Lung (tissue), 12 donors: ENCODE data around the gene ACSS3. TPM values are rescaled to one million over a fixed set of nuclear protein-coding genes. Genes with fewer than 3 reads are reported as not detected.
"Not testable (repeated sequence)": the region's sequence is repeated elsewhere in the genome, so short reads cannot be mapped to it uniquely, and the experiment has no call there.

ENCODE experiments used
- ATAC-seq: fragments of 200-7000 bp; cut with Tn5 transposase; one replicate; pipeline ENCODE4 v1.9.1; 2020; ENCODE audit warnings: moderate number of reproducible peaks; ENCODE audit not compliant: insufficient read depth, low FRiP score
- DNase-seq, 3 donors: peaks; one replicate each; pipeline ENCODE4 v3.0.0-alpha.2; 2013 to 2017
- H3K27ac ChIP-seq, 2 donors: one replicate each; pipeline ENCODE4 v1.5.1; 2013; ENCODE audit warnings: mild to moderate bottlenecking in 2 of 2, moderate library complexity in 2 of 2, control low read depth in 1 of 2, inconsistent platforms in 1 of 2, low read depth in 1 of 2, low read length in 1 of 2
- H3K27me3 ChIP-seq, 3 donors: one replicate each; pipeline ENCODE4 v1.5.1; 2013; ENCODE audit warnings: low read length in 2 of 3; ENCODE audit not compliant: control insufficient read depth in 3 of 3, insufficient read depth in 3 of 3
- H3K36me3 ChIP-seq, 4 donors: one replicate each; pipeline ENCODE4 v1.5.1; 2013; ENCODE audit warnings: low read length in 4 of 4, mild to moderate bottlenecking in 1 of 4, moderate library complexity in 1 of 4; ENCODE audit not compliant: control insufficient read depth in 4 of 4, insufficient read depth in 4 of 4
- H3K4me1 ChIP-seq, 5 donors: one replicate each; pipeline ENCODE4 v1.5.1; 2013; ENCODE audit warnings: low read length in 5 of 5, mild to moderate bottlenecking in 2 of 5, moderate library complexity in 1 of 5; ENCODE audit not compliant: control insufficient read depth in 5 of 5, insufficient read depth in 5 of 5
- H3K4me3 ChIP-seq: one replicate; pipeline ENCODE4 v1.5.1; 2013; ENCODE audit warnings: mild to moderate bottlenecking, control low read depth, moderate library complexity
- H3K9ac ChIP-seq, 2 donors: one replicate each; pipeline ENCODE4 v1.5.1; 2013; ENCODE audit warnings: low read length in 2 of 2, control low read depth in 1 of 2; ENCODE audit not compliant: insufficient read depth in 1 of 2
- H3K9me3 ChIP-seq, 4 donors: one replicate each; pipeline ENCODE4 v1.5.1; 2013; ENCODE audit warnings: low read length in 3 of 4, mild to moderate bottlenecking in 1 of 4, moderate library complexity in 1 of 4; ENCODE audit not compliant: control insufficient read depth in 4 of 4, insufficient read depth in 3 of 4
- WGBS, 2 donors: extraction: QIAGEN DNeasy Blood & Tissue Kit; methylation state at CpG; one replicate each; pipeline ENCODE4 v1.1.7; 2013; 5-methylcytosine and 5-hydroxymethylcytosine counted together
- polyA plus RNA-seq, 2 donors: library from polyadenylated mRNA; stranded (reverse); fragments of 200-250 nt; gene quantifications; one replicate each; pipeline ENCODE4 v1.2.1, GENCODE V29; 2013
- total RNA-seq, 2 donors: library from RNA; depleted of rRNA in 1 of 2; stranded (reverse); fragments of >200 nt in 1 of 2; gene quantifications; one replicate each; pipeline ENCODE4 v1.2.1, GENCODE V29; 2014 to 2021
- TF ChIP-seq, protein P1 (sequence below): IDR thresholded peaks from 2 replicates; pipeline ENCODE4 v1.5.1; 2012; ENCODE audit warnings: mild to moderate bottlenecking; ENCODE audit errors: control extremely low read depth, extremely low read depth
- donor health status: control.
- donor health status: control.
- donor health status: Bipolar disorder and iron deficiency.
- donor health status: healthy.
- donor health status: DM: yes; HTN: yes; CAD: no.

Gene ACSS3
- total and polyA plus RNA-seq, 4 donors: 5.3 to 85.5 (median 15.8) TPM

GRCh38 chr12:81043979-81044740, 33.7 kb upstream of the ACSS3 start:
- no peaks in the 10 kb centered on the region for H3K36me3 ChIP-seq
- no peak overlapping the region for H3K27ac ChIP-seq
- H3K9me3 ChIP-seq: no peaks in the 10 kb centered on the region
- H3K27me3 ChIP-seq: no peaks in the 10 kb centered on the region
- 89 to 92% methylated on average over 1 of the region's 1 CpG for WGBS, 2 donors
- no peak for ATAC-seq
- DNase-seq: no peak
- no peak overlapping the region for H3K9ac ChIP-seq
- H3K4me1 ChIP-seq: no peaks in the 10 kb centered on the region
- H3K4me3 ChIP-seq: no peak overlapping the region
- TF ChIP-seq, protein P1, sequence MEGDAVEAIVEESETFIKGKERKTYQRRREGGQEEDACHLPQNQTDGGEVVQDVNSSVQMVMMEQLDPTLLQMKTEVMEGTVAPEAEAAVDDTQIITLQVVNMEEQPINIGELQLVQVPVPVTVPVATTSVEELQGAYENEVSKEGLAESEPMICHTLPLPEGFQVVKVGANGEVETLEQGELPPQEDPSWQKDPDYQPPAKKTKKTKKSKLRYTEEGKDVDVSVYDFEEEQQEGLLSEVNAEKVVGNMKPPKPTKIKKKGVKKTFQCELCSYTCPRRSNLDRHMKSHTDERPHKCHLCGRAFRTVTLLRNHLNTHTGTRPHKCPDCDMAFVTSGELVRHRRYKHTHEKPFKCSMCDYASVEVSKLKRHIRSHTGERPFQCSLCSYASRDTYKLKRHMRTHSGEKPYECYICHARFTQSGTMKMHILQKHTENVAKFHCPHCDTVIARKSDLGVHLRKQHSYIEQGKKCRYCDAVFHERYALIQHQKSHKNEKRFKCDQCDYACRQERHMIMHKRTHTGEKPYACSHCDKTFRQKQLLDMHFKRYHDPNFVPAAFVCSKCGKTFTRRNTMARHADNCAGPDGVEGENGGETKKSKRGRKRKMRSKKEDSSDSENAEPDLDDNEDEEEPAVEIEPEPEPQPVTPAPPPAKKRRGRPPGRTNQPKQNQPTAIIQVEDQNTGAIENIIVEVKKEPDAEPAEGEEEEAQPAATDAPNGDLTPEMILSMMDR: no peak

GRCh38 chr12:81064971-81065370, 12.9 kb upstream of the ACSS3 start:
- H3K9ac ChIP-seq, DNase-seq, ATAC-seq, H3K27ac ChIP-seq, H3K4me1 ChIP-seq, H3K27me3 ChIP-seq, H3K4me3 ChIP-seq, H3K9me3 ChIP-seq, H3K36me3 ChIP-seq: not testable (repeated sequence)
- WGBS, 2 donors: 88 to 94% methylated on average over 11 of the region's 11 CpGs

GRCh38 chr12:81070846-81071245, 7.0 kb upstream of the ACSS3 start:
- TF ChIP-seq, protein P1: no peak
- Histone ChIP-seq H3K4me3 (no peak overlapping the region), H3K36me3 (no peaks in the 10 kb centered on the region), H3K27ac (no peak overlapping the region), H3K4me1 (no peaks in the 10 kb centered on the region), H3K9me3 (no peaks in the 10 kb centered on the region), H3K27me3 (no peaks in the 10 kb centered on the region), H3K9ac (no peak overlapping the region)
- DNase-seq: no peak
- no peak for ATAC-seq

- H3K27ac ChIP-seq: no peak overlapping the region
- H3K27me3 ChIP-seq: no peaks in the 10 kb centered on the region
- no peaks in the 10 kb centered on the region for H3K36me3 ChIP-seq
- H3K9me3 ChIP-seq: no peaks in the 10 kb centered on the region
- 57 to 69% methylated on average over 3 of the region's 3 CpGs for WGBS, 2 donors
- TF ChIP-seq, protein P1: no peak
- H3K4me1 ChIP-seq: peaks cover 0 to 9% (median 4%) of the 10 kb centered on the region in 5 donors
- H3K9ac ChIP-seq: no peak overlapping the region
- ATAC-seq (no peak), DNase-seq (no peak)
- no peak overlapping the region for H3K4me3 ChIP-seq
Observed at GRCh38 chr12:81075539-81075938, 2.3 kb upstream of the ACSS3 start.
